NCI-H1436 treated with DMSO at 0.1 percent for 48 hours (cell line): ENCODE results near the gene UEVLD.
"Not testable (repeated sequence)": the region's sequence is repeated elsewhere in the genome, so short reads cannot be mapped to it uniquely, and the experiment has no call there.

Source experiments
- DNase-seq: peaks from one replicate; lab custom pipeline; 2025; lab: John Stamatoyannopoulos, UW

Gene UEVLD

DNA sequence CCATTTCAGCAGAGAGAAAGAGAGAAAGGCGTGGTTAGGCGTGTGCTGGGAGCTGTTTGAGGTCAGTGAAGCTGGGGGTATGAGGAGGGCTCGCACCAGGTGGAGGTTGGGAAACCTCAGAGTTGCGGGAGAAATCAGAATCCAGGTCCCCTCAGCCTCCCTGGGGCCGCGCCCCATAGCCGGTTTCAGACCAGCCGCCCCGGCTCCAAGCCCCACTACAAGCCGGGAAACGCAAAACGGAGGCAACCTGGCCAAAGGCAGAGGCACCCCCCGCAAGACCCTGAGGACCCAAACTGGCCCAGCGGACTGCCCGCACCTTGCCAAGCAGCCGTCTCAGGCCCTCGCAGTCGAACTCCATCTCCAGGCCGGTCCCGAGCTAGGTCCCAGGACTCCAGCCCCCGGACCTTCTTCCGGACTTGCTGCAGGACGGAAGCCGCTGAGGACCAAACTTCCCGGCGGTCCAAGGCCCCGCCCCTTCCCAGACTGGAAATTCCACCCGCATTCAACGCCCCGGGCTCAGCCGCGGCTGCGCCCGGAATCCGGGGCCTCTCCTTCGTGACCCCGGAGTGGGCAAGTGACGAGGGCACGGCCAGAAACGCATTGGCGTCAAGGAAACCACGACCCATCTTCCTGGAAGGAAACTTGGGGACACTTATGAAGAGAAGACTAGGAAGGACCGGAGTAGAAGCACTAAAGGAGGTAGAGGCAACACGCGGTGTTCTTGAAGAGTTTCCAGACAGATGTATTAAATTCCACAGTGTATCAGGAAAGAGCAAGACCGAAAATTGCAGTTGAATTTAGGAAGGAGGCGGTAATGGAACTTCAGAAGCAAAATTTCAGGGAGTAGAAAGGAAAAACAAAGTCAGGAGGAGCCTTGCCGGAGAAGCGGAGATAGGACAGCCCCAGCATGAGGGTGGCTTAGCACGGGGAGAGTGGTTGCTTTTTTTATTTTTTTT is at the start of gene UEVLD:
TSS of gene UEVLD (minus strand) at position 438 of the 956 bp plus-strand sequence. CDS start at position 358, 80 bp downstream.
- no peak for DNase-seq

DNA sequence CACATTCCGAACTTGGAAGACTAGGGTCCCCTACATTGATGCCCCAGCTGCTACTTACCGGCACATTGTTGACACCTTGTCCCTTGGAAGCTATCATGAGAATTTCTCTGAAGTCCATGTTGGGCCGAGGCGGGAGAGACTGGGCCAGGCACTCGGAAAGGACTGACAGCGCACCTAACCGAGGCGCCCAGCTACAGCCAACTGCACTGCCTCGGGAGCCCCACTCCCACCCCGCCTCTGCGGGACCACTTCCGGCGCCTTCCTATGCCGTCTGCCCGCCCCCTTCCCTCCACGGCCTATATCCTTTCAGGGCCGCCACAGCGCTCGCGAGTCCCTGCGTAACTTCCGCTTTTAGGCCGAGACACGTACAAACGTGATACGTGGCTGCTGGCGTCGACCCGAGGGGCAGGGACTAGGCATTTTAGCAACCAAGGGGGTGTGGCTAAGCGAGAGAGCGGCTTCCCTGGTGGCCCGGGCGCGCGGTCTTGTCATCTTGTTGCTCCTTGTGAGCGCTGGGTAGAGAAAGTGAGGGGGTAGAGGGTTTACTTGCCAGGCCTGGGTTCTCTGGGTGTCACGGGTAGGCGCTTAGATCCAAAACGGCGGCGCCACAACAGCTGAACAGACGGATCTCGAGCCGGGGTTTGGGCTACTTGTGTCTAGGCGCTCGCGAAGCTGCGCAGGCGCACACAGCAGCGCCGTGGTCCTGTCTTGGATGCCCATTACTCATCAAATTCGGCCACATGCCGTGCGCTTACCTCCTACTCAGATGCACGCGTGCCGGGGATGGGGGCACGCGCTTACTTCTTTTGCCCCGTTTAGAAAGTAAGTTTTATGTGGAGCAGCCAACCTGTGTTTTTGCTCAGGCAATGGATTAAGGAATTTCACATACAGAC is 45.9 kb upstream of the UEVLD start, which contains the start of gene SPTY2D1:
TSS of gene SPTY2D1 (minus strand) at position 203 of the 893 bp plus-strand sequence. CDS start at position 118, 85 bp downstream.
- DNase-seq, result peak; percentile 88

DNA sequence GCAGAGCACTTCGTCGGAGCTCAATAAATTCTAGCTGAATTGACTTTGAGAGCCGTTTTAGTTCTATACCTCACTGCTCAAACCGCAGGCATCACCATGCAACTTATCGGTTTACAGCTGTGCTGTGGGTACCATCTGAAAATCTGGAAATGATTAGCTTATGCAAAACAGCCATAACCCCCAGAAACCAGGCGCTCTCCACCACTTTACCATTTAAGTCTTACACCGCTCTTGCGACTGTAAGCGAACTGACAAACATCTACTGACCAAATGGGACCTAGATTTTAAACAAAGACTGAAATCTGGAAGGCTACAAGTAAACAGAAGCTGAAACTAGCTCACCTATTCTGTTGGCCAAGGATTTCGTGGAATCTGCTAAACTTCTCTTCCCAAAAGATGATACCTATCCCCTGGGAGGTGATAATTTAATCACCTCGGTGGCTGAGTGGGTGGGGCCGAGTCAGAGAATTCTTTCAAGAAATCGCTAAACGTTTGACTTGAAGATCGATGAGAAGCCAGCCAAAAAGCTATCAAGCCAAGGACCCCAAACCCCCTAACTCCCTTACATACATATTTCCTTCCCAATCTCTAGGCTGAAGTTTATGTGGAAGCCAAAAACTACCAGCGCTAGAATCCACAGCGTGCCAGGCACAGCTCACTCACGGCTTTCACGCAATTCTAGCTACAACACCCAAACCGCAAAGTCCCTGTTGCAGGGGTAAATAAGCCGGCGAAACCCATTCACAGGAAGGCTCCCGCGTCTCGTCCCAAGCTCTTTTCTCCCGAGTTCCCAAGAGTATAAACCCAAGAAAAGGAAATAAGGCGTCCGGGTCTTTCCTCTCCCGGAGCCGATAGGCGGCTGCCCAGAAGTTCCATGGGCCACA is 45.0 kb upstream of the UEVLD start:
- no peak for DNase-seq

DNA sequence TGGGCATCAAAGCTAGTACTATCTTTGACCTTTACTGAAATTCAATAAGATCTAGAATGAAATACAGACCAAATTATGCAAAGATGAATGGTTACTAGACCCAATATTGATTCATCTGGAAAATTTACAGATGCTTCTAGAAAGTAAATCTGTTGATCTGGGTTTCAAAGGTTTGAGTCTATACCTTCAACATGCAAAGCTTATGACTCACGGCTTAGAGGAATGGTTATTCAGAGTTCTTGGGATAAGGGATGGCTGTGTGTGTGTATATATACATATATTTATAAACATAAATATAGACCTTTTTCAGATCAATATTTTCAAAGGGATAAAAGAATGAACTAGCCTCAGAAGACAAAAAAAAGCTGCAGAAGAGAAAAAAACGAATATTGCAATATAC is 44.3 kb upstream of the UEVLD start:
- no peak for DNase-seq

DNA sequence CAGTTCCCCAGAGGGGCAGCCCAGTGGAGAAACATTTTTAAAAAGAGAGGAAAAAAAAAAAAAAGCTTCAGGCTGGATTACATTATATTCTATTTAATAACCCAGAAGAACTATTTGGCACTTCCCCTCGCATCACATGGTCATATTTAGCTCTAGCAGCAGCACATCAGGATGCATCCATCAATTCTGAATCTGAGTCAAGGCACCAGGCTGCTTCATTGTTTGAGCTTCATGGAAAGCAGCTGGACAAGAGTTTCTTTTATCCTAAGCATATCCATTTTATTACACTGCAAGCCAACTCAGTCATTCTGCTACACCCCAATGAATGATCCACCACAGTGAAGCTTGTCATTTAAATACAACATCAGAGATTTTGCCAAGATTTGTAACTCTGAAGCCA is 35.6 kb upstream of the UEVLD start:
- no peak for DNase-seq

DNA sequence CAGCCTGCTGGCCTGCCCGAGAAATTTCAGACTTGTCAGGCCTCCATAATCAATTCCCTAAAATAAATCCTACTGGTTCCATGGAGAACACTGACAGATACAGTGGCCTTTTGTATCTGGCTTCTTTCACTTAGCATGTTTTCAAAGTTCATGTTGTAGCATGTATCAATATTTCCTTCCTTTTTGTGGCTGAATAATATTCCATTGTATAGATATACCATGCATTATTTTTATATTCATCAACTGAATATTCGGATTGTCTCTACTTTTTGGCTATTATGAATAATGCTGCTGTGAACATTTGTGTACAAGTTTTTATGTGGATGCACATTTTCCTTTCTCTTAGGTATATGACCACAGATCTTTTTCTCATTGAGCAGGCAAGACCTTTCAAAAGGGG is 35.2 kb upstream of the UEVLD start:
- DNase-seq, result no peak

DNA sequence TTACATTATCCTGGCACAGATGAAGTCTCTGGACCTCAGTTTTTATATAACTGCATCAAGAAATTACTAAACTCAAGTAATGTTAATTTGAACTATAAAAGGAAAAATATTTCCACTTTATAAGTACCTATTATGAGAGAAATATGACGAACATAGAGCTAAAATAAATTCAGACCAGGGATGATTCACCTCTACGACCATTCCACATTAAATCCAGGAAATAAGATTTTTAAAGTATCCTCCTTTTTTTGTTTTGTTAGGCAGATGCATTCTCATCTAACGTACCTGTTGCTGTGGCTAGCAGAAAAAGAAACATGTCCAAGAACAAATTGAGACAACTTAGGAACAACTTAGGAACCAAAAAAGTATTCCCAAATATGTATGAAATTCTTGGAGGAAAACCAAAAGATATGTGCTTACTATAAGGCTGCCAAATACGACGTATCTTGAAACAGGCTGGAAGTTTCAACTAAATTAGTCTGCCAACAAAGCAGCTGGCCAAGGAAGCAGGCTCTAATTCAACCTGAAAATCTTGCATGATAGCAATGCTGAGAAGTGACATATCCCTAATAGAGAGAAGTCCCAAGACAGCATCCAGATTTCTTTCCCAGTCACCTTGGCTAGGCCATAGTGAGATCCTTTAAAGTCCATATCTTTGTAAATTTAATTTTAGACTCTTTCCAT is 29.9 kb upstream of the UEVLD start:
- no peak for DNase-seq

DNA sequence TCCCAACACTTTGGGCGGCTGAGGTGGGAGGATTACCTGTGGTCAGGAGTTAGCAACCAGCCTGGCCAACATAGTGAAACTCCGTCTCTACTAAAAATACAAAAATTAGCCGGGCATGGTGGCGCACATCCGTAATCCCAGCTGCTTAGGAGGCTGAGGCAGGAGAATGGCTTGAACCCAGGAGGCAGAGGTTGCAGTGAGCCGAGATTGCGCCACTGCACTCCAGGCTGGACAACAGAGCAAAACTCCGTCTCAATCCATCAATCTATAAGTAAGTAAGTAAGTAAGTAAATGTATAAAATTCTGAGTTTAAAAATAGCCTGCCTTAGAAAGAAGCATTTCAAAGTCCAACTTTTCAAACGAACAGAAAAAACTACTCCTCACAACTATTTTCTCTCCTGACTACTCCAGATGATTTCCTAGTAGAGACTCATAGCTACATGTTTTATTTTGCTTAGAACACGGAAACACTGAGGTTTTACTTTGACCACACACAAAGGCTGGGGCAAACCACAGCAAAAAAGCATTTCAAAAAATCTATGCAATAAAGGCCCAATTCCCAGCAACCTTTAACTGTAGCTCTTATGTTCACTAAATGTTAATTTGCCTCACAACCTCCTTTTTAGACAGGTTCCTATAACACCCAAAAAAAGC is 29.3 kb upstream of the UEVLD start:
- DNase-seq, result no peak

DNA sequence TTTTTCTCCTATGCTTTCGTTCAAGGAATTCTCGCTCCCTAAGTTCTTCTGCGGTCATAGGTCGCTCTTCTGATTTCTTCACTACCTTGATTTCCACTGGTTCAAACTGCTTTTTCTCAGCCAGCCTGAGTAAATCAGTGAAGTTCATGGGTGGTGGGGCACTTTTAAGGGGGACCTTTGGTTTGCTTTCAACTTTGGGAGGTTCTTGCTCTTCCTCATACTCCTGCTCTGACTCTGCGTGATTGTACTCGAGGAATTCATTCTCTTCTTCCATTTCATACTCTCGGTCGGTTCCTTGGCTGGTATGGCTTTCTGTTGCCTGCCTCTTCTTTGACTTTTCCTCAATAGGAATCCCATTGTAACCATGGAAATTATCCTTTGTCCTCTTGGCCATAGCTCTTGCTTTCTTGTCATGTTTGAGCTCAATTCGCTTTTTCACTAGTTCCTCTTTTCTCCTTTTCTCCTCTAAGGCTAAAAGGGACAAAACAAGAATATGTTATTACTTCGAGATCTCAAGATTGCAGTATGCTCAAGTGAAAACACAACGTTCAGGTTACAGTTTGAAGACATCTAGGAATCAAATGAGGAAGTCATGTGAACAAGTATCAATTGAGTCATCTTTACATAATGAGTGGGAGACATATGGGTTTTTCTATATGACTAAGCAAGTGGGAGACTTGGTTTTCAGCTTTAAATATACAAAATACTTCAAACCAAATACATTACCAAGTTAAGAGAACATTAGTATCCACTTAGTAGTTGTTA is 27.3 kb upstream of the UEVLD start:
- DNase-seq, result no peak

DNA sequence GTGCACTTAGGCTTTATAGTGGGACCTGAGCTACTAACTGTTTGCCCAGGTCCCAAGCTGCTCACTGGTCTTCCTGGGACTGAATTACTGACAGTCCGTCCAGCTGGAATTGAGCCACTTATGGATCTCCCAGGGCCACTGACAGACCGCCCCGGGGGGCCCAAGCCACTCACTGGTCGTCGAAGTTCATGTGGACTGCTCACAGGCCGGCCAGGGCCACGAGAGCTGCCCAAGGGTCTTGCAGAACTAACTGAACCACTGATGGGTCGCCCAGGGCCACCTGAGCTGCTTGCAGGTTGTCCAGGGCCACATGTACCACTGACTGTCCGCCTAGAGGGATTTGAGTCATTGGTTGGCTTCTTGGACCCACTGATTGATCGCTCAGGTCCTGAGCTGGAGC is 26.1 kb upstream of the UEVLD start:
- DNase-seq, result no peak

DNA sequence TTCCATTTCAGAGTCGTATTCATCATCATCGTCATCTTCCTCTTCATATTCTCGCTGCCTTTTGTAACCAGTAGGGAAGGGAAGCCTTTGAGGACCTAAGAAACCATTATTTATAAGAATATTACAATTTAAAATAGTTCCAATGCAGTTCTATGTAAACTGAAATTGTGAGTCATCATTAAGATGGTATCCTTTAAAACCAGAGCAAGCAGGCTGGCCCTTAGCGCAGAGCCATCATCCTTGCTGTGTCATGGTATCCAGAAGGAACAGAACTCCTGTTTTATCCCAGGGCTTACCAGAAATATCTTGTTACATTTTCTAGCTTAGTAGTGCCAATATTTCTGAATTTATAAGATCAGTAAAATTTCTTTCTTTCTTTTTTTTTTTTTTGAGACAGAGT is 23.9 kb upstream of the UEVLD start:
- DNase-seq, result no peak

DNA sequence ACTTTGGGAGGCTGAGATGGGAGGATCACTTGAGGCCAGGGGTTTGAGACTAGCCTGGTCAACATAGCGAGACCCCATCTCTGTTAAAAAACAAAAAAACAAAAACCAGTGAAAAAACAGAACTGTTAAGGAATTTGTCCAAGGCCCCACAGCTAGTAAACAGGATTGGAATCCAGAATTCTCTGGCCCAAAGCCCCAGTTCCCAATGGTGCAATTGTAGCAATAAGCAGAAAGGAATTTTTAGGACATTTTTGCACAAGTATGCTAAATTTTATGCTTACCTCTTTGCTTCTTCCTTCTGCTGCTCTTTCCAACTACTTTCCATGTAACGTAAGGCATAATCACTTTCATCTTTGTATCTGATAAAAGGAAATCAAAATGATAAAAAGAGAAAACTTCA is 22.7 kb upstream of the UEVLD start:
- DNase-seq, result no peak

DNA sequence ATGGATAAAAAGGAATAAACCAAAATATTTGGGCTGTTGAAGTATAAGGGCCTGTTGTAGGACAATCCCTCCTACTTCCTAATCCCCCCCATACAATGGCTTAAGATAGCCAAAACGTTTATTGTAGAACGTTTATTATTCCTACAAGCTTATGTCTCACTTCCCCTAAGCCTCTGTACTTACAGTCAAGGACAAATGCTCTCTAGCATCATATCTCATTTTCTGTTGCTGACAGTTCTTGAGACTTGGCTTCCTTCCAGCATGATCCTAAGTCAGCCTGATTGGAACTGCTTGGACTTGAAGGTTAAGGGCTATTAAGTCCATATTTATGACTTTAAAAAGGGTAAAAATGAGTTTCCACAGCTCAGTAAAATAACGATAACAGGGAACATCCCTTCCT is 19.8 kb upstream of the UEVLD start:
- DNase-seq, result no peak

DNA sequence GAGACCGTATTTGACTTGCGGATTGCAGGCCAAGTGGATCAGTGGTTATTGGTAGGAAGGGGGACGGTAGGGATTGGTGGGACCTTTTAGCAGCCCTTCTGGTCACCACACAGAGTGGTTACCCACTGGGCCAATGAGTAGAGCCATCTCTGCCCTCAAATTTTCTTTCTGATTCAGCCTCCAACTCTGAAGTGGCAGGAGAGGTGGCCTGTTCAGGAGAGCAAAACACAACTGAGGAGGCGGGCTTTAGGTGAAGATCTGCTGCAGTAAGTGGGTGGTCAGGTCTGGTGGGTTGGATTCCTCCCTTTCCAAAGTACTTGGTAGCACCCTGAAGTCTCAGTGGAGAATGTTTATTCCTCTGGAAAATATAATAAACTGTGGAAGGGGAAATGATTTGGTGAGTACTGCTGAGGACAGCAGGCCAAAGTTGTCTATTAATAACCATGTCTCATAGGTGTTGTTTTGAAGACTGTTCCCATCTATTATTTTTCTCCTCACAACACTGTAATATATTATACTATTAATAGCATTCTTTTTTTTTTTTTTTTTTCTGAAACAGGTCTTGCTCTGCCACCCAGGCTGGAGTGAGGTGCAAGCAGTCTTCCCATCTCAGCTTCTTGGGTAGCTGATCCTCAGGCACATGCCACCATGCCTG is 12.5 kb upstream of the UEVLD start:
- no peak for DNase-seq

DNA sequence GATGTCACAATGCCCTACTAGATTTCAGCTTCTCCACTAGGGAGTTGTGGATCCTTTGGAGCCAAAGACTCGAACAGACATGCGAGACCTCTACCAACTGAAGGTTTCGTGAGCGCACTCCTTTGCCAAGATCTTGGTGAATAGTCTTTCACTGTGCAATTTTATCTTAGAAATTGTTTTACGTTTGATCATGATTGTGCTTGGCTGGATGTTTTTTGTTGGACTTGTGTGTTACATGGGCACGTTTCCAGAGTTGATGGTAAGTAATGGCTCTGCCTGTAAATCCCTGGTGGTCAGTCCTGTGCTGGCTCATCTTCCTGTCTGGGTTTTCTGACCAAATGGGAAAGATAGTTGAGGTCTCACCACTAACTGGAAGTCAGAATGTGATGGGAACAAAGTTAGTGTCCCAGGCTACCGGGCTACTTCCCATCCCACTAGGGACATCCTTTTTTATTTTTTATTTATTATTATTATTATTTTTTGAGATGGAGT is 11.3 kb upstream of the UEVLD start, which contains the start of gene MISFA:
TSS of gene MISFA (plus strand) at position 51 of the 492 bp plus-strand sequence. CDS start at position 191, 140 bp downstream.
- DNase-seq, result no peak

DNA sequence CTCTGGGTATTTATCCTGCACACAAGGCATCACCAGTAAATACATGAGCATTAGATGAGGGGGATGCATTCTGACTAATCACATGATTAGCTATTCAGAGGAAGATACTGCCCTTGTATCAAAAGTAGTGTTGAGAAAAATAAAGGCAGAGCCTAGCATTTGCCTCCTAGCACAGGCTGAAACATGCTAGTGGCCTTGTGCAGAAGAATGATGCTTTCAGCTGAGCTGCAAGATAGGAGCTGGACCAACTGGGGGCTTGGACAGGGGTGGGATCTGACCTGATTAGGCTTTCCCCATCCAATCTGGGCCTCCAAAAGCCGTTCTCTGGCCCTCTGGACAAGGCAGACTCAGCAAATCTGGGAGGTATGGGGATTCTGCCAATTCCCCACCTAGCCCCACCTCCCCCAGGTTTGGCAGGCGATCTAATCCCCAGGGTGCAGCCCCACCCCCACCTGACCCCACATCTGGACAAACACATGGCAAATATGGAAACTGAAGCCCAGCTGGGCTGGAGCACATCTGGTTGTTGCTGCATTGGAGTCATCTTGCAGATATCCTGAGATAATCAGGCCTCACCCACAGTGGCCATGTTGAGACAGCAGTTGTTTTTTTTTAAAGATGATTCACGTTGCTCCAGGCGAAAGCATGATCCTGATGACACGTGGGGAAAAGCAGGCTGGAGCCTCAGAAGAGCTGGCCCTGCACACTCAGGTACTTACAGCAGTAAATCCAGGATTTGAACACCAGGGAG is 6.6 kb upstream of the UEVLD start:
- no peak for DNase-seq

DNA sequence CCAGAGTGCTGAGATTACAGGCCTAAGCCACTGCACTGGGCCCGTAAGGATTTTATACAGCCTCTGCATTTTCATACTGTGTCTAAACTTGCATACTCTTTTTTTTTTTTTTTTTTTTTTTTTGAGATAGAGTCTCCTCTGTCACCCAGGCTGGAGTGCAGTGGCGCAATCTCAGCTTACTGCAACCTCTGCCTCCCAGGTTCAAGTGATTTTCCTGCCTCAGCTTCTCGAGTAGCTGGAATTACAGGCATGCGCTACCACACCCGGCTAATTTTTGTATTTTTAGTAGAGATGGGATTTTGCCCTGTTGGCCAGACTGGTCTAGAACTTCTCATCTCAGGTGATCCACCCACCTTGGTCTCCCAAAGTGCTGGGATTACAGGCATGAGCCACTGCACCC is 5.6 kb upstream of the UEVLD start:
- not testable (repeated sequence) for DNase-seq

DNA sequence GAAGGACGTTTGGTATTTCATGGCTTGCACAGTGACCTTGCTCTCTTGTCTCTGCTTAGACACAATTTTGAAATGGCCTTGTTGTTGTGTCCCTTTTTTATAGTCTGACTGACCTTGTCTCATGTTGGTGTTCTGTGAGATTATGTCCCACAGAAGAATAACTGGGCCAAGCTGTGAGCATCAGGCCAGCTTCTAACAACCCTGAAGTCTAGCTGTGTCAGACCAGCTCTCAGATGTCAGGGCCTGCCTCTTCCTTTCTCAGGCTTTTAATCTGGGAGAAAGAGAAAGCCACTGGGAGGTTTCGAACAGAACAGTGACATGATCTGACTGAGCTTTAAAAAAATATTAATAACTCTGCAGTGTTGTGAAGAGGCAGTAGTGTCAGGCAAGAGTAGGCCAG is 2.0 kb upstream of the UEVLD start:
- no peak for DNase-seq
